GM23338 (cell line): ENCODE measurements around the gene XIRP2. TPM values are rescaled to one million over a fixed set of nuclear protein-coding genes. Genes with fewer than 3 reads are reported as not detected.
A peak's percentile ranks its signal among the peaks of the same experiment; 100 is the strongest.

ENCODE experiments used
- ATAC-seq: fragments of 200-7000 bp; cut with Tn5 transposase; 3 replicates; pipeline ENCODE4 v1.9.1; 2020
- DNase-seq: peaks from one replicate; pipeline ENCODE4 v3.0.0-alpha.2; 2015; ENCODE audit warnings: low spot score
- H2AFZ ChIP-seq: fragments of 200-600 bp; sonication (generic); 2 replicates; pipeline ENCODE4 v1.8.0; 2016; ENCODE audit warnings: antibody characterized with exemption, mild to moderate bottlenecking, moderate library complexity
- H3F3A ChIP-seq: fragments of 200-600 bp; sonication (generic); replicated peaks from 2 replicates; pipeline ENCODE4 v1.8.0; 2017; ENCODE audit warnings: antibody characterized with exemption, mixed run types, low read depth
- H3K27ac ChIP-seq: fragments of 200-600 bp; sonication (generic); 2 replicates; pipeline ENCODE4 v1.6.1; 2016; ENCODE audit warnings: low read depth
- H3K27me3 ChIP-seq: fragments of 200-600 bp; sonication (generic); 2 replicates; pipeline ENCODE4 v1.8.0; 2016; ENCODE audit warnings: mild to moderate bottlenecking, mixed run types, moderate library complexity; ENCODE audit not compliant: insufficient read depth
- H3K36me3 ChIP-seq: fragments of 200-600 bp; sonication (generic); 2 replicates; pipeline ENCODE4 v1.8.0; 2016; ENCODE audit warnings: mild to moderate bottlenecking; ENCODE audit not compliant: insufficient read depth
- H3K4me1 ChIP-seq: fragments of 200-600 bp; sonication (generic); 2 replicates; pipeline ENCODE4 v1.8.0; 2016; ENCODE audit warnings: mild to moderate bottlenecking, moderate library complexity; ENCODE audit not compliant: insufficient read depth
- H3K4me2 ChIP-seq: fragments of 200-600 bp; sonication (generic); 2 replicates; pipeline ENCODE4 v1.7.1; 2017; ENCODE audit warnings: mixed run types
- H3K4me3 ChIP-seq: fragments of 200-600 bp; sonication (generic); 2 replicates; pipeline ENCODE4 v1.6.1; 2016; ENCODE audit warnings: mixed run types
- H3K79me2 ChIP-seq: fragments of 200-600 bp; sonication (generic); replicated peaks from 2 replicates; pipeline ENCODE4 v1.8.0; 2017; ENCODE audit warnings: mild to moderate bottlenecking; ENCODE audit not compliant: insufficient read depth
- H3K9me2 ChIP-seq: fragments of 200-600 bp; sonication (generic); 2 replicates; pipeline ENCODE4 v1.8.0; 2017; ENCODE audit not compliant: insufficient read depth
- H4K20me1 ChIP-seq: fragments of 200-600 bp; sonication (generic); replicated peaks from 2 replicates; pipeline ENCODE4 v1.8.0; 2017; ENCODE audit warnings: mild to moderate bottlenecking; ENCODE audit not compliant: insufficient read depth
- H3K27ac Mint-ChIP-seq: 2 replicates; pipeline ENCODE4 v1.8.0; 2020; ENCODE audit warnings: inconsistent platforms, mild to moderate bottlenecking, moderate library complexity, mixed read lengths
- H3K27me3 Mint-ChIP-seq: 3 replicates; pipeline ENCODE4 v1.8.0; 2022; ENCODE audit warnings: low read depth, mild to moderate bottlenecking, moderate library complexity, mixed read lengths, inconsistent platforms; ENCODE audit not compliant: insufficient read depth, poor library complexity
- H3K36me3 Mint-ChIP-seq: 3 replicates; pipeline ENCODE4 v1.8.0; 2021; ENCODE audit warnings: low read depth, mild to moderate bottlenecking, inconsistent platforms, moderate library complexity, mixed read lengths
- H3K4me1 Mint-ChIP-seq: 3 replicates; pipeline ENCODE4 v1.8.0; 2020; ENCODE audit warnings: mild to moderate bottlenecking, inconsistent platforms, mixed read lengths
- H3K4me3 Mint-ChIP-seq: 3 replicates; pipeline ENCODE4 v1.8.0; 2021; ENCODE audit warnings: moderate library complexity, mild to moderate bottlenecking, inconsistent platforms, mixed read lengths
- H3K9me3 Mint-ChIP-seq: 3 replicates; pipeline ENCODE4 v1.8.0; 2020; ENCODE audit warnings: moderate library complexity, mild to moderate bottlenecking, inconsistent platforms, mixed read lengths
- CTCF ChIP-seq, 2 experiments: fragments of 200-600 bp in 1 of 2; sonication (generic) in 1 of 2; conservative IDR thresholded peaks; 2 replicates each; pipeline versions ENCODE4 v1.5.1 to v1.6.1; 2016 to 2017; ENCODE audit warnings: antibody characterized with exemption in 2 of 2, low read depth in 2 of 2, mild to moderate bottlenecking in 2 of 2, moderate library complexity in 1 of 2
- ETS1 ChIP-seq: IDR thresholded peaks from 2 replicates; pipeline ENCODE4 v1.6.1; 2016; ENCODE audit warnings: antibody characterized with exemption
- JUNB ChIP-seq: IDR thresholded peaks from one replicate; pipeline ENCODE4 v1.6.1; 2016; ENCODE audit warnings: antibody characterized with exemption; ENCODE audit not compliant: unreplicated experiment
- NANOG ChIP-seq: IDR thresholded peaks from 2 replicates; pipeline ENCODE4 v1.6.1; 2016; ENCODE audit warnings: antibody characterized with exemption, borderline replicate concordance
- REST ChIP-seq: IDR thresholded peaks from one replicate; pipeline ENCODE4 v1.6.1; 2018; ENCODE audit warnings: antibody characterized with exemption; ENCODE audit not compliant: unreplicated experiment
- ZNF114 ChIP-seq: fragments of 250-450 bp; sonication (Bioruptor Pico); IDR thresholded peaks from 2 replicates; pipeline ENCODE4 v1.5.0; 2020; ENCODE audit warnings: mild to moderate bottlenecking, moderate library complexity
- ZNF331 ChIP-seq: fragments of 250-450 bp; sonication (Bioruptor Pico); IDR thresholded peaks from 2 replicates; pipeline ENCODE4 v1.5.0; 2020; ENCODE audit warnings: low read depth, mild to moderate bottlenecking, moderate library complexity
- polyA plus RNA-seq: library from polyadenylated mRNA; unstranded; fragments of >200 nt; fragmentation: Nextera tagmentation; extraction: Ambion mirVana; gene quantifications from 2 replicates; pipeline ENCODE4 v1.2.1, GENCODE V29; 2016
- total RNA-seq: library from RNA; depleted of rRNA; stranded (reverse); fragments of >200 nt; shearing (Covaris generic); gene quantifications from 2 replicates; pipeline ENCODE4 v1.2.3, GENCODE V29; 2014

The XIRP2 gene
- total and polyA plus RNA-seq, 2 experiments from 2014 or later = 0.17 to 0.31 TPM

- Histone ChIP-seq H3K4me1 (peaks cover 38% of the 10 kb centered on the region), H3F3A (no peaks in the 10 kb centered on the region), H2AFZ (no peak overlapping the region), H3K4me2 (peak overlapping the region; percentile 1; the same call in 1 of the 2 replicates), H3K36me3 (no peaks in the 10 kb centered on the region), H3K4me3 (no peak overlapping the region), H3K9me2 (no peaks in the 10 kb centered on the region), H4K20me1 (no peaks in the 10 kb centered on the region), H3K27me3 (no peaks in the 10 kb centered on the region), H3K79me2 (no peaks in the 10 kb centered on the region), H3K27ac (no peak overlapping the region)
- Mint-ChIP-seq H3K27ac (no peak overlapping the region), H3K9me3 (no peaks in the 10 kb centered on the region), H3K27me3 (no peaks in the 10 kb centered on the region), H3K36me3 (no peaks in the 10 kb centered on the region), H3K4me3 (no peak overlapping the region), H3K4me1 (peaks cover 34% of the 10 kb centered on the region)
- ATAC-seq = peak; percentile 81
- TF ChIP-seq ETS1 (no peak), CTCF (conservative IDR thresholded peaks at IDR 0.05; ENCODE audit: low read depth in 2 of 2) (no peak), NANOG (peak; percentile 7; the same call in 1 of the 2 replicates)
- peak; percentile 50 for DNase-seq
Observed at GRCh38 chr2:167258712-167259111, 370.4 kb downstream of the XIRP2 start.

GRCh38 chr2:167264380-167264779, 376.1 kb downstream of the XIRP2 start:
- DNase-seq (peak; percentile 68), ATAC-seq (peak; percentile 94)
- H2AFZ ChIP-seq = no peak overlapping the region
- TF ChIP-seq NANOG = no peak
- peak; percentile 74 to 87 for TF ChIP-seq CTCF (conservative IDR thresholded peaks at IDR 0.05; ENCODE audit: low read depth in 2 of 2)
- no peak overlapping the region for H3K27ac ChIP-seq
- no peaks in the 10 kb centered on the region for H4K20me1 ChIP-seq
- no peaks in the 10 kb centered on the region for H3K27me3 ChIP-seq
- no peak overlapping the region for H3K4me2 ChIP-seq
- peaks cover 28% of the 10 kb centered on the region for H3K36me3 Mint-ChIP-seq
- peaks cover 28% of the 10 kb centered on the region for H3K9me3 Mint-ChIP-seq
- no peak overlapping the region for H3K4me3 Mint-ChIP-seq
- peaks cover 15% of the 10 kb centered on the region for H3K4me1 Mint-ChIP-seq
- H3K36me3 ChIP-seq = peaks cover 10% of the 10 kb centered on the region; the same call in 1 of the 2 replicates
- no peak overlapping the region for H3K4me3 ChIP-seq
- no peak overlapping the region for H3K27ac Mint-ChIP-seq
- peaks cover 10% of the 10 kb centered on the region for H3K27me3 Mint-ChIP-seq
- no peaks in the 10 kb centered on the region for H3F3A ChIP-seq
- no peaks in the 10 kb centered on the region for H3K79me2 ChIP-seq
- no peaks in the 10 kb centered on the region for H3K9me2 ChIP-seq
- no peaks in the 10 kb centered on the region for H3K4me1 ChIP-seq

- peaks cover 15% of the 10 kb centered on the region for H3K4me1 Mint-ChIP-seq
- H2AFZ ChIP-seq = peak overlapping the region; percentile 52; the same call in 1 of the 2 replicates
- H3K4me3 ChIP-seq = no peak overlapping the region
- H3F3A ChIP-seq = no peaks in the 10 kb centered on the region
- H3K4me2 ChIP-seq = no peak overlapping the region
- ATAC-seq = no peak
- H3K4me3 Mint-ChIP-seq = no peak overlapping the region
- H3K27me3 ChIP-seq = no peaks in the 10 kb centered on the region
- no peaks in the 10 kb centered on the region for H3K4me1 ChIP-seq
- H3K36me3 ChIP-seq = peaks cover 14% of the 10 kb centered on the region
- no peaks in the 10 kb centered on the region for H3K9me2 ChIP-seq
- H3K9me3 Mint-ChIP-seq = peaks cover 33% of the 10 kb centered on the region
- no peak for DNase-seq
- H3K79me2 ChIP-seq = no peaks in the 10 kb centered on the region
- peaks cover 33% of the 10 kb centered on the region for H3K36me3 Mint-ChIP-seq
- no peaks in the 10 kb centered on the region for H4K20me1 ChIP-seq
- H3K27ac Mint-ChIP-seq = no peak overlapping the region
- no peak overlapping the region for H3K27ac ChIP-seq
- peaks cover 12% of the 10 kb centered on the region for H3K27me3 Mint-ChIP-seq
- TF ChIP-seq ZNF114 (no peak), JUNB (no peak), CTCF (conservative IDR thresholded peaks at IDR 0.05; ENCODE audit: low read depth in 2 of 2) (no peak), ZNF331 (CRISPR knock-in tag) (no peak), REST (no peak)
Observed at GRCh38 chr2:167265004-167265403, 376.7 kb downstream of the XIRP2 start.
